Measurements from ENCODE around the gene MYOC.
"Not testable (repeated sequence)": the region's sequence is repeated elsewhere in the genome, so short reads cannot be mapped to it uniquely, and the experiment has no call there.

The MYOC gene

DNA sequence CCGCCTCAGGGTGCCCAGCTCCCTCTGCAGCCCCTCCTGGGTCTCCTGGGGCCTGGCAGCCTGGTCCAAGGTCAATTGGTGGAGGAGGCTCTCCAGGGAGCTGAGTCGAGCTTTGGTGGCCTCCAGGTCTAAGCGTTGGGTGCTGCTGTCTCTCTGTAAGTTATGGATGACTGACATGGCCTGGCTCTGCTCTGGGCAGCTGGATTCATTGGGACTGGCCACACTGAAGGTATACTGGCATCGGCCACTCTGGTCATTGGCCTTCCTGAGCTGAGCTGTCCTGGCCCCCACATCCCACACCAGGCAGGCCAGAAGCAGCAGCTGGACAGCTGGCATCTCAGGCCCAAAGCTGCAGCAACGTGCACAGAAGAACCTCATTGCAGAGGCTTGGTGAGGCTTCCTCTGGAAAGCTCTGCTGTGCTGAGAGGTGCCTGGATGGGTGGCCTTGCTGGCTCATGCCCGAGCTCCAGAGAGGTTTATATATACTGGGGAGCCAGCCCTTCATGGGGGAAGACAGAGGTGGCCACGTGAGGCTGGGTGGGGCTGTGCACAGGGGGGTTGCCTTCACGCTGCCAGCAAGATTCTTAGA is at the start of gene MYOC:
TSS of gene MYOC (minus strand) at position 455 of the 589 bp plus-strand sequence. CDS start at position 378, 77 bp downstream.
- DNase-seq, result no peak

GRCh38 chr1:171699531-171699930 is 47.0 kb upstream of the MYOC start:
- no peak for DNase-seq

- DNase-seq, result not testable (repeated sequence)
These were observed 43.3 kb upstream of the MYOC start for GRCh38 chr1:171695772-171696171.

DNA sequence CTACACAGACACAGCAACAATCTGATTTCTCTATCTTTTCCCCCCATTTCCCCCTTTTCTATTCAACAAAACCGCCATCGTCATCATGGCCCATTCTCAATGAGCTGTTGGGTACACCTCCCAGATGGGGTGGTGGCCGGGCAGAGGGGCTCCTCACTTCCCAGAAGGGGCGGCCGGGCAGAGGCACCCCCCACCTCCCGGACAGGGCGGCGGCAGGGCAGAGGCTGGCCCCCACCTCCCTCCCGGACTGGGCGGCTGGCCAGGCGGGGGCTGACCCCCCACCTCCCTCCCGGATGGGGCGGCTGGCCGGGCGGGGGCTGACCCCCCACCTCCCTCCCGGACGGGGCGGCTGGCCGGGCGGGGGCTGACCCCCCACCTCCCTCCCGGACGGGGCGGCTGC is 41.1 kb upstream of the MYOC start:
- DNase-seq, result not testable (repeated sequence)

GRCh38 chr1:171683870-171684269 is 31.4 kb upstream of the MYOC start:
- no peak for DNase-seq

DNA sequence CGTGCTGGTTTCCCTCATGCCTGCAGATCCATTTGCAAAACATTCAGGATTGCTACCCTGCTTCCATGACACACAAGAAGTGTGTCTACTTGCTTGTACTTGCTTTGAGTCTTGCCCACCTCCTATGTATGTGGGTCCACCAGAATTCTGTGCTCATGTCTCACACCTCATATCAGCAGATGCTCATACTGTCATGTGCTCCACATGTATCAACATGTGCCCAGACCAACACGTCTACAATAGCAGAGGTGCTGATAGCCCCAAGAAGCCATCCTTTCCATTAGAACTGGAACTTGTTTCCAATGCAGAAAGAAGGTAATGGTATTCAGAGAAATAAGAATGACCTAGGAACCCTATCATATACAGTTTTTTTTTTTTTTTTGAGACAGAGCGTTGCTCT is 27.9 kb upstream of the MYOC start:
- DNase-seq, result no peak

GRCh38 chr1:171676823-171677222 is 24.3 kb upstream of the MYOC start:
- DNase-seq, result no peak

DNA sequence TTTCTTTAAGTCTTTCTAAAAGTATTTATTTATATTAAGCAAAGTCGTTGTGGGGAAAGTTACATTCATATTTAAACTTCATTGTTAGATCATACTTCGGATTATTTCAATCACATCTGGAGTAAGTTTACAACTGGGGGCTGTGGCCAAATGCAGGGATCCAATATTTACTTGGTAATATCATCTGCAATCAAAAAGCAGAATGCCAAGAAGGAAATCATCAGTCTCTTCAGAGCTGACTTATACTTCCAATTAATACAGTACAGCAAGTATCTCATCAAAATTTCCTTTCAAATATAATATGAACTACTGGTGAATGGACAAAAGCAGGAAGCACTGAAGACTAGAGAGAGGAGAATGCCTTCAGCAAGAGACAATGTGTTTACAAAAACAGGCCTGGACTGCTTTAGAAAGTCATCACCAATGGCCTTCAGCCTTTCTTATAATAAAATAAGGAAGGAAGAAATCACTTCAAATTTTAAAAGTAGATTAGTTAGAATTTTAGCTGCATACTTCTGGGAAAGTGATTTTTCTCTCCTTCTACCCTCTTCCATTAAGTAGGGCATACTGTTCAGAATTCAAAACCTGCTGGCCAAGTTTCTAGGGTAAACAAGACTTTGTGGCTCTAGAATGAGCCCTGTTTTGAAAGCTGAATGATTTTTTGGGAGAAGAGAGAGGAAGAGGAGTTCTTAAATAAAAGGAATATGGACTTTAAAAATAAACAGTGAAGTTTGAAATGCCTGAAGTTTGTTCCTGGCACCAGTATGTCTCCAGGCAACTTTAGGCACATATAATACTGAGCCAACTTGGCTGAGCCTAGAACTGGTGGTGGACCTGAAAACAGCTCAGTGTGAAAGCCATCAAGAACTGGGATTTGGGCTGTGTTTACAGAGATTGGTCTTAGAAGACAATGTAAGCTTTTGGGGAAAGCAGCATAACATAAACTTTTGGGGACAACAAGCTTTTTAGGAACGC is 22.2 kb upstream of the MYOC start:
- no peak for DNase-seq

DNA sequence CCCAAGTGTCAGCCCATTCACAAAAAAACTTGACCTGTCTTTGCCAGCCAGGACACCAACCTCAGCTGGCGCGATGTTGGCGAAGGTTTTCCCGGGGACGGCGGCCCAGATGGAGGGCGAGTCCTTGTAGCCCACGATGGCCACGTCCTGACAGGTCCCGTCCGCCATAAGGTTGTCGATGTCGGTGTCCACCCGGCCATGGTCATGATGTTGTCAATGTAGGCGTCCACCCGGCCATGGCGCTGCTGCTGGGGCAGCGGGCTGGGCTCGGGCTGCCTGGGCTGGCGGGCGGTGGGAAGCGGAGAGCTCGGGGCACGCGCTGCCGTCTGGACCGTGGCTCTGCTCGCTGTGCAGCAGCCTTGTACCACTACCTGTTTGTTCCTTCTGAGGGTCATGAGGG is 18.3 kb upstream of the MYOC start:
- no peak for DNase-seq

GRCh38 chr1:171668372-171668771 is 15.9 kb upstream of the MYOC start:
- DNase-seq, result no peak

DNA sequence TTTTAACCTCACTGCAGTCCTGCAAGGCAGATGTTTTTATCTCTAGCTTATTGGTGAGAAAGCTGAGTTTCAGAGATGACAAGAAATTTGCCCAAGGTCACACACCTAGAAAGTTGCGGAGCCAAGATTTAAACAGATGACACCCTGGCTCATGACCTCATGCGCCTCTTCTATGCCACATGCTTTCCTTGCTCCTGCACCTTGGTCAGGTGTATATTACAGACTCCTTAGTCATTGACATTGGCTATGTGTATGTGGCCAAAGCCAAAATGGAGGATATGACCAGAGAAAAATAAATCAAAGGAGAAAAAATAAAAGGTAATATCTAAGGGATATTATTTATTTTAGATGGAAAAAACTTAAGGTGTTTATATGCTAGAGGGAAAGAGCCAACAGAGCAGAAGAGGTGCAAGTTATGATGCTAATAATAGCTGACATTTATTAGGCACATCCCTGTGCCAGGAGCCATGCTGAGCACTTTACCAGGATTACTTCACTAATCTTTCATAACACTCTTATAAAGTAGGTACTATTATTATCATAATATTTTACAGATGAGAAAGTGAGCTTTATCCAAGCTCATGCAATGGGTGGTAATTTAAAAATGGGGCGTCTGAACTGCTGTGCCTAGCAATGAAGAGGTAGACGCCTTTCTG is 13.8 kb upstream of the MYOC start:
- no peak for DNase-seq

DNA sequence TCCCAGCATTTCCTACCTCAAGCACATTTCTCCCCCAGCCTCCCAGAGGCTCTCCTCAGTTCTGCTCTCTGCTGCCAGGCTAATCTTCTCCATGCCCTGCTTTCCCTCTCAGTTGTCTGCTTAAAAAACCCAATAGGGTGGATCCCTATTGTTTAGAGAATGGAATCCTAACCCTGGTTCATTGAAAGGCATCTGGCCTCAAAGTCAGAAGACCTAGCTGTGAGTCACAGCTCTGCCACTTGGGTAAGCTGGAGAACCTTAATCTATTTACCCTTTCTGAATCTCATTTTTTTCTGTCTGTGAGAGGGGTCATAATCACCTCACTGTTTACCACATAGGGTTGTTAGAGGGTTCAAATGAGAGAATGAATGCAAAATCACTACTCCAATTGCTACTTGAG is 12.5 kb upstream of the MYOC start:
- DNase-seq, result no peak

GRCh38 chr1:171663854-171664575 is 11.5 kb upstream of the MYOC start:
- peak; percentile 17 to 27 for DNase-seq

- no peak for DNase-seq
These were observed 10.8 kb upstream of the MYOC start for GRCh38 chr1:171663036-171663853.

- no peak for DNase-seq
These were observed 8.7 kb upstream of the MYOC start for GRCh38 chr1:171661076-171661650.

DNA sequence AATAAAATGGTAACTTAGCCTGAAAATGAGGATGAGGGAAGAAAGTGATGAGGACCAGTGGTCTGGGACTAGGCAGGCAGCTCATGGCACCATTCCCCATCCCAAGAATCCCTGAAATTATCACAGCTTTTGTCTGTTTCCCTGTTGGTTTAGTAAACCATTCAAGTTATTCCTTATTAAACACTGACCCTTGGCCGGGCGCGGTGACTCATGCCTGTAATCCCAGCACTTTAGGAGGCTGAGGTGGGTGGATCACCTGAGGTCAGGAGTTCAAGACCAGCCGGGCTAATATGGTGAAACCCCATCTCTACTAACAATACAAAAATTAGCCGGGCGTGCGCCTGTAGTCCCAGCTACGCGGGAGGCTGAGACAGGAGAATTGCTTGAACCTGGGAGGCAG is 3.7 kb upstream of the MYOC start:
- not testable (repeated sequence) for DNase-seq

DNA sequence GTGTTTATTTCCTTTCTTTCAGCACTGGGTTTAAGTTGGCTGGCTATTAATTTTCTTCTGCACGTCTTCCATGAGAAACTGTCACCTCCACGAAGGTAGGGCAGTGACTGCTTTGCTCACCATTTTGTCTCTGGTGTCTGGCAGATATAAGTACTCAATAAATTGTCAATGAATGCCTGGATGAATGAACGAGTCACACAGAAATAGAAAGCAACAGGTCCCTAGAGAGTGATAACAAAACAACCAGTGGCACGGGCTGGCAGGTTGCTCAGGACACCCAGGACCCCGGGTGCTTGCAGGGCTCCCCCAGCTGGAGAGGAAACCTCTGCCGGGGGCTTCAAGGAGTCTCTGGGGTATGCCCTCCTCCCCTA is 3.2 kb upstream of the MYOC start:
- DNase-seq, result no peak

DNA sequence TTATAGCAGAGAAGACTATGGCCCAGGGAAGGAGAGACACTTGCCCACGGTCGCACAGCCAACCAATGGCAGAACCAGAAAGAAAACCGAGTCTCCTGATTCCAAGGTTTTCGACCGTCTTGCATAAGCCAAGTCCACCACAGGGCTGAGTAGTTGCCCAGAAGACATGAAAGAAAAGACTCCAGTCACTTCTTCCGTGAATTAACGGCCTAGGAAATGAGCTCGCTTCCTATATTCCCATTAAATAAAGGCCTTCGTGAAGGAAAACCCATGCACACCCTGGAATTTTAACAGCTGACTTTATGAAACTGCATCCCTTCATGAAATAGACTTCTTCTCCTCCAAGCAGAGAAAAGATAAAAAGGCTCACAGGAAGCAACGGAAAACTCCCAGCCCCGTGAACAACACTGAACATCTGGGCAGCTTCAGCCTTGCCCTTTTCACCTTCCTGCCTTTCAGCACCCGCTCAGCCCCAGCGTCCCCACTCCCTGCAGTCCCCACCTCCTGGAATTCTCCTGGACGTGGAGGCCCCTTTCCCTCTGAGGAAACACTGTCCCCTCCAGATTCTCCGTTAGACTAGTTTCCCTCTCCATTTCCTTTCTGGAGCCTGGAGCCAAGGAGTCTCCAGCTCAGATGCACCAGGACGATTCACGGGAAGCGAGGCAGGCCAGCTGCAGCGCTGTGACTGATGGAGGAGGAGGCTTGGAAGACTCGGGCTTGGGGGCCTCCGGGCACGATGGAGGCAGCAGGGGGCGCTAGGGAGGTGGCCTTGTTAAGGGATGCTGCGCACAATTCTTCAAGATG is 2.7 kb upstream of the MYOC start:
- no peak for DNase-seq

GRCh38 chr1:171654201-171654941 is 1.9 kb upstream of the MYOC start:
- DNase-seq, result no peak

- no peak for DNase-seq
These were observed 1.3 kb upstream of the MYOC start for GRCh38 chr1:171653796-171654195.

All from NCI-H524 (cell line).